Astrocyte of the cerebellum (primary cell): ENCODE results near the gene FAXDC2.
"Not testable (repeated sequence)": the region's sequence is repeated elsewhere in the genome, so short reads cannot be mapped to it uniquely, and the experiment has no call there.

Experiments
- DNase-seq: peaks from one replicate; pipeline ENCODE4 v3.0.0-alpha.2; 2011; ENCODE audit warnings: low read depth
- H3K4me3 ChIP-seq: 2 replicates; pipeline ENCODE4 v1.5.1; 2011; ENCODE audit warnings: mild to moderate bottlenecking, low read depth, low read length, moderate library complexity
- in situ Hi-C: cut with HindIII; loops from 2 replicates; pipeline ENCODE4 v1.10.0; 2017; ENCODE audit warnings: low sequenced_read_pairs
- TF ChIP-seq, protein P1 (sequence below): IDR thresholded peaks from 2 replicates; pipeline ENCODE4 v1.5.1; 2012; ENCODE audit warnings: low read length, low read depth, moderate library complexity, mild to moderate bottlenecking; ENCODE audit errors: missing control alignments

FAXDC2 gene

GRCh38 chr5:154824070-154824469, 26.3 kb downstream of the FAXDC2 start:
- in situ Hi-C loops = no loop called here
- H3K4me3 ChIP-seq = no peak overlapping the region
- no peak for DNase-seq
- TF ChIP-seq, protein P1, sequence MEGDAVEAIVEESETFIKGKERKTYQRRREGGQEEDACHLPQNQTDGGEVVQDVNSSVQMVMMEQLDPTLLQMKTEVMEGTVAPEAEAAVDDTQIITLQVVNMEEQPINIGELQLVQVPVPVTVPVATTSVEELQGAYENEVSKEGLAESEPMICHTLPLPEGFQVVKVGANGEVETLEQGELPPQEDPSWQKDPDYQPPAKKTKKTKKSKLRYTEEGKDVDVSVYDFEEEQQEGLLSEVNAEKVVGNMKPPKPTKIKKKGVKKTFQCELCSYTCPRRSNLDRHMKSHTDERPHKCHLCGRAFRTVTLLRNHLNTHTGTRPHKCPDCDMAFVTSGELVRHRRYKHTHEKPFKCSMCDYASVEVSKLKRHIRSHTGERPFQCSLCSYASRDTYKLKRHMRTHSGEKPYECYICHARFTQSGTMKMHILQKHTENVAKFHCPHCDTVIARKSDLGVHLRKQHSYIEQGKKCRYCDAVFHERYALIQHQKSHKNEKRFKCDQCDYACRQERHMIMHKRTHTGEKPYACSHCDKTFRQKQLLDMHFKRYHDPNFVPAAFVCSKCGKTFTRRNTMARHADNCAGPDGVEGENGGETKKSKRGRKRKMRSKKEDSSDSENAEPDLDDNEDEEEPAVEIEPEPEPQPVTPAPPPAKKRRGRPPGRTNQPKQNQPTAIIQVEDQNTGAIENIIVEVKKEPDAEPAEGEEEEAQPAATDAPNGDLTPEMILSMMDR = no peak

DNA sequence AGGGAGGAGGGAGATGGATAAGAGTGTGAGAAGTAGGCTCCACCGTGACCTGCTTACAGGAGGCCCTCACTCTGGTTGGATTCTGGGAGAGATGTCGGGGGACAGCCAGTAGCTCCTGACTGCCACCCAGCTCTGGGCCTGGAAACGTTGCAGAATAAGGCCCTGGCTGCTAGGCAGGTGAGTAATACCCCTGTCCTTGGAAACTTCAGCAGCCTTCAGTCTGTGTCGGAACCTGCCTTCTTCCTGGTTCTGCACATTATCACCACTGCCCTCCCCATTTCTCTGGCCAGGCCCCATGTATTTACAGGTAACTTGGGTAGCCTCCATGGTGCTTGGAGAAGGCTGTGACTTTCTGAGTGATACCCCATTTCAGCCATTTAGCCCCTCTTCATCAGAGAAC, 26.8 kb downstream of the FAXDC2 start:
- no peak overlapping the region for H3K4me3 ChIP-seq
- TF ChIP-seq, protein P1 = no peak
- no peak for DNase-seq
- in situ Hi-C loops = no loop called here

DNA sequence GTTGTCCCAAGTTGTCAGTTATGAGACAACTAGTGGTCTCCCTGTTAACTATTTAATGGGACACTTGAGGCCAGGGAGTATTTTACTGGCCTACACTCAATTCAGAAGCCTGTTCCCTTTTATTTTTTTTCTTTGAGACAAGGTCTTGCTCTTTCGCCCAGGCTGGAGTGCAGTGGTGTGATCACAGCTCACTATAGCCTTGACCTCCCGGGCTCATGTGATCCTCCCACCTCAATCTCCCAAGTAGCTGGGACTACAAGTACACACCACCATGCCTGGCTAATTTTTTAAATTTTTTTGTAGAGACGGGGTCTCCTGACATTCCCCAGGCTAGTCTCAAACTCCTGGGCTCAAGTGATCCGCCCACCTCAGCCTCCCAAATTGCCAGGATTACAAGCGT, 27.5 kb downstream of the FAXDC2 start:
- in situ Hi-C loops, H3K4me3 ChIP-seq, DNase-seq: not testable (repeated sequence)

GRCh38 chr5:154820383-154820782, 30.0 kb downstream of the FAXDC2 start:
- DNase-seq = no peak
- H3K4me3 ChIP-seq = no peak overlapping the region
- in situ Hi-C loops = no loop called here
- TF ChIP-seq, protein P1 = no peak

GRCh38 chr5:154819546-154819945, 30.9 kb downstream of the FAXDC2 start:
- no peak for DNase-seq
- TF ChIP-seq, protein P1 = no peak
- H3K4me3 ChIP-seq = no peak overlapping the region
- in situ Hi-C loops = no loop called here

- TF ChIP-seq, protein P1 = no peak
- in situ Hi-C loops = no loop called here
- H3K4me3 ChIP-seq = no peak overlapping the region
- DNase-seq = no peak
Measured at GRCh38 chr5:154818471-154819116, 31.8 kb downstream of the FAXDC2 start.

GRCh38 chr5:154817815-154818214, 32.6 kb downstream of the FAXDC2 start:
- TF ChIP-seq, protein P1 = no peak
- in situ Hi-C loops = no loop called here
- no peak for DNase-seq
- no peak overlapping the region for H3K4me3 ChIP-seq
